Parathyroid adenoma (tissue), 2 donors: ENCODE results near the gene KY.
A peak's percentile ranks its signal among the peaks of the same experiment; 100 is the strongest.

Source experiments
- H2AFZ ChIP-seq: fragments of 300-600 bp; sonication (generic); one replicate; pipeline ENCODE4 v1.7.0; 2017; ENCODE audit warnings: antibody characterized with exemption, mild to moderate bottlenecking
- H3K27ac ChIP-seq: fragments of 300-600 bp; sonication (generic); one replicate; pipeline ENCODE4 v1.7.0; 2017
- H3K27me3 ChIP-seq: fragments of 300-600 bp; sonication (generic); one replicate; pipeline ENCODE4 v1.7.0; 2017; ENCODE audit warnings: low read length; ENCODE audit not compliant: control insufficient read depth, insufficient read depth
- H3K36me3 ChIP-seq: fragments of 300-600 bp; sonication (generic); one replicate; pipeline ENCODE4 v1.7.0; 2017; ENCODE audit warnings: low read length; ENCODE audit not compliant: control insufficient read depth, insufficient read depth
- H3K4me1 ChIP-seq: fragments of 300-600 bp; sonication (generic); one replicate; pipeline ENCODE4 v1.7.0; 2017; ENCODE audit warnings: control low read depth
- H3K4me2 ChIP-seq: fragments of 300-600 bp; sonication (generic); one replicate; pipeline ENCODE4 v1.7.0; 2017; ENCODE audit warnings: low read length
- H3K4me3 ChIP-seq: fragments of 300-600 bp; sonication (generic); one replicate; pipeline ENCODE4 v1.7.0; 2017; ENCODE audit warnings: low read depth, low read length
- H3K79me2 ChIP-seq: fragments of 300-600 bp; sonication (generic); one replicate; pipeline ENCODE4 v1.7.0; 2017; ENCODE audit warnings: control low read depth
- H3K9ac ChIP-seq: fragments of 300-600 bp; sonication (generic); one replicate; pipeline ENCODE4 v1.7.0; 2017; ENCODE audit warnings: mild to moderate bottlenecking
- H3K9me3 ChIP-seq: fragments of 300-600 bp; sonication (generic); one replicate; pipeline ENCODE4 v1.7.0; 2017; ENCODE audit warnings: low read length; ENCODE audit not compliant: control insufficient read depth
- TF ChIP-seq, protein P1 (sequence below): fragments of 300-600 bp; sonication (generic); IDR thresholded peaks from one replicate; pipeline ENCODE4 v1.7.0; 2017; ENCODE audit warnings: antibody characterized with exemption, mild to moderate bottlenecking
- donor health status: primary hyperparathyroidism.

KY gene

DNA sequence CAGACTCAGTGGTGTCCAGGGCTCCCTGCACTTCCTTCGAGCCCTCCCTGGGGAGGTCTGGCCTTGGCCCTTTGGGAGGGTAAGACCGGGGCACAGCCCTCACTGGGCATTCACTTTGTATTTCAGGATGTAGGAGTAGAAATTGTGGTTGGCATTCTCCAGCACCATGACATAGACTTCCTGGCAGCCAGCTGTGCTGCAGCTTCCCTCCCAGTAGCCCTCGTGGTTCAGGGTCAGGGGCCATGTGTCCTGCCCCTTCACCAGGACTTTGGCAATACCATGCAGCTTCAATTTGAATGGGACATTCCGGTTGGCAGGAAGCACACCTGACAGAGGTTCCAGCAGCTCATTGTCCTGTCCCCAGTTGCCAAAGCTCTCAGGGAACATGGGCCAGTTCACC is 47.3 kb downstream of the KY start:
- Histone ChIP-seq H3K36me3 (no peaks in the 10 kb centered on the region), H3K4me1 (peaks cover 20% of the 10 kb centered on the region), H3K27ac (no peak overlapping the region), H3K9ac (no peak overlapping the region), H3K79me2 (no peaks in the 10 kb centered on the region), H3K4me3 (no peak overlapping the region), H3K4me2 (no peak overlapping the region), H3K27me3 (no peaks in the 10 kb centered on the region), H3K9me3 (no peaks in the 10 kb centered on the region), H2AFZ (no peak overlapping the region)
- TF ChIP-seq, protein P1, sequence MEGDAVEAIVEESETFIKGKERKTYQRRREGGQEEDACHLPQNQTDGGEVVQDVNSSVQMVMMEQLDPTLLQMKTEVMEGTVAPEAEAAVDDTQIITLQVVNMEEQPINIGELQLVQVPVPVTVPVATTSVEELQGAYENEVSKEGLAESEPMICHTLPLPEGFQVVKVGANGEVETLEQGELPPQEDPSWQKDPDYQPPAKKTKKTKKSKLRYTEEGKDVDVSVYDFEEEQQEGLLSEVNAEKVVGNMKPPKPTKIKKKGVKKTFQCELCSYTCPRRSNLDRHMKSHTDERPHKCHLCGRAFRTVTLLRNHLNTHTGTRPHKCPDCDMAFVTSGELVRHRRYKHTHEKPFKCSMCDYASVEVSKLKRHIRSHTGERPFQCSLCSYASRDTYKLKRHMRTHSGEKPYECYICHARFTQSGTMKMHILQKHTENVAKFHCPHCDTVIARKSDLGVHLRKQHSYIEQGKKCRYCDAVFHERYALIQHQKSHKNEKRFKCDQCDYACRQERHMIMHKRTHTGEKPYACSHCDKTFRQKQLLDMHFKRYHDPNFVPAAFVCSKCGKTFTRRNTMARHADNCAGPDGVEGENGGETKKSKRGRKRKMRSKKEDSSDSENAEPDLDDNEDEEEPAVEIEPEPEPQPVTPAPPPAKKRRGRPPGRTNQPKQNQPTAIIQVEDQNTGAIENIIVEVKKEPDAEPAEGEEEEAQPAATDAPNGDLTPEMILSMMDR: no peak

DNA sequence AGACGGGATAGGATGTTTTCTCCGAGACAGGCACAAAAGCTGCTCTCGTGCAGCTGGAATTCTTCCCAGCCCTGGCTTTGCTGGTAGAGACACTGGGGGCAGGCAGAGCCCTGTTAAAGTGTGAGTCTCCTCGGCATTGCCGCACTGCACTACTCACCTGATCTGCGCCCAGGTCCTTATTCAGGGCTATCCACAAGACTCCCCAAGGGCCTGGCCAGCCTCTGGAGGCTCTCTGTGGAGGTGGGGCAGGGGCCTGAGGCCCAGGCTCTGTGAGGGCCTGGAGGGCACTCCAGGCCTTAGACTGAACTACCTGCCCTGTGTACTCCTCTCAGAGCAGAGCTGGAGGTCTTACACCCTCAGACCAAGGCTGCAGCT is 48.4 kb downstream of the KY start:
- Histone ChIP-seq H3K4me1 (peaks cover 20% of the 10 kb centered on the region), H3K27ac (peak overlapping the region; percentile 87), H2AFZ (peak overlapping the region; percentile 96), H3K36me3 (no peaks in the 10 kb centered on the region), H3K27me3 (no peaks in the 10 kb centered on the region), H3K9me3 (no peaks in the 10 kb centered on the region), H3K4me2 (no peak overlapping the region), H3K79me2 (no peaks in the 10 kb centered on the region), H3K9ac (peak overlapping the region; percentile 57), H3K4me3 (no peak overlapping the region)
- TF ChIP-seq, protein P1: no peak

GRCh38 chr3:134601539-134602439 is 49.0 kb downstream of the KY start:
- no peaks in the 10 kb centered on the region for H3K79me2 ChIP-seq
- no peaks in the 10 kb centered on the region for H3K36me3 ChIP-seq
- TF ChIP-seq, protein P1: peak; percentile 28
- peak overlapping the region; percentile 96 for H2AFZ ChIP-seq
- H3K4me2 ChIP-seq: no peak overlapping the region
- H3K4me3 ChIP-seq: no peak overlapping the region
- peaks cover 20% of the 10 kb centered on the region for H3K4me1 ChIP-seq
- H3K9me3 ChIP-seq: no peaks in the 10 kb centered on the region
- H3K27ac ChIP-seq: peak overlapping the region; percentile 87
- peak overlapping the region; percentile 57 for H3K9ac ChIP-seq
- no peaks in the 10 kb centered on the region for H3K27me3 ChIP-seq

DNA sequence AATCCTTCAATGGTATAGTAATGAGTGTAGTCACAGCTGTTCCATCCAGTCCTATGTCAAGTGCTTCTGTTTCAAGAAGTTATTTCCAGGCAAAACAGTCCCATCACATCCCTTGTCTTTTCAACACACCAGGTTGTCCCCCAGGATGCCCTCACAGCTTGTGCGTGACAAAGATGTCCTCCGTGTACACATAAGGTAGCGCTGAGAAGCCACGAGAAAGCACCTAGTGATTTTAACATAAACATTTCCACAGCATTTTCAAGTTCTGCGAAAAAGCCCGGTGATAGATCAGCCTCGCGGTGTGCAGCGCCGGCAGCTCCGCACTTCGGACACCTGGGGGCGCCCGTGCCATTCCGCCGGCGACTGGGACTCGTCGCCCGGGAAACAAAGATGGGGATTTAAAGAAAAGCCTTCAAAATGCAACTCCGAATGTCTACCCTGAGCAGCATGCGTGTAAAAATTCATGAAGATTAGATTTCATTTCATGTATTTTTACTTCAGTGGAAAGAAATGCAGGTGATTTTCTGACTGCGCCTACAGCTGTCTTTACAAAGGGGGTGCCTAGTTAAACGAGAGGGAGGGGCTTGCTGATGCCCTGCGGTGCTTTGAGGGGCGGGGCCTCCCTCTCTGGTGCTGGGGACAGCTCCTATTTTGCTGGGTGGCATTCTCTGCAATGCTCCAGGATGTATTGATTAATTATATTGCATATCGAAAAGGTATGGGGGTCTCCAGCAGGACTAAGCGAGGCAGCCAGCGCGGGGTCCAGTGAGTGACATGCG is 49.9 kb downstream of the KY start:
- H3K9ac ChIP-seq: no peak overlapping the region
- peak overlapping the region; percentile 23 for H3K4me2 ChIP-seq
- H3K4me3 ChIP-seq: no peak overlapping the region
- H2AFZ ChIP-seq: peak overlapping the region; percentile 96
- H3K27ac ChIP-seq: peak overlapping the region; percentile 87
- H3K4me1 ChIP-seq: peaks cover 20% of the 10 kb centered on the region
- H3K79me2 ChIP-seq: no peaks in the 10 kb centered on the region
- H3K9me3 ChIP-seq: no peaks in the 10 kb centered on the region
- TF ChIP-seq, protein P1: peak; percentile 100
- H3K27me3 ChIP-seq: no peaks in the 10 kb centered on the region
- H3K36me3 ChIP-seq: no peaks in the 10 kb centered on the region
